ENCODE data around the gene SLC4A8. TPM values are rescaled to one million over a fixed set of nuclear protein-coding genes. Genes with fewer than 3 reads are reported as not detected.

The SLC4A8 gene
- total RNA-seq, 1 donor from 2014 or later: 0.74 TPM

- H3K27ac ChIP-seq: no peak overlapping the region
- peaks cover 9% of the 10 kb centered on the region for H3K4me1 ChIP-seq
- no peak for TF ChIP-seq POLR2AphosphoS5 (IDR thresholded peaks at IDR 0.05; ENCODE audit: insufficient read depth in 1 of 2, low read depth in 1 of 2)
- no peak for TF ChIP-seq POLR2A (IDR thresholded peaks at IDR 0.05)
- TF ChIP-seq CTCF (IDR thresholded peaks at IDR 0.05): no peak
- intact Hi-C loops (cut with DNase I): no loop called here
- H3K4me3 ChIP-seq: no peak overlapping the region
- DNase-seq (ENCODE audit: extremely low spot score in 2 of 2): no peak
- H3K27me3 ChIP-seq: no peaks in the 10 kb centered on the region
- no peaks in the 10 kb centered on the region for H3K36me3 ChIP-seq
- H3K9me3 ChIP-seq: no peaks in the 10 kb centered on the region
Measured at GRCh38 chr12:51403159-51403558, 21.5 kb upstream of the SLC4A8 start.

- no peak for DNase-seq (ENCODE audit: extremely low spot score in 2 of 2)
- H3K4me1 ChIP-seq: peaks cover 9% of the 10 kb centered on the region
- no peak overlapping the region for H3K27ac ChIP-seq
- no peak overlapping the region for H3K4me3 ChIP-seq
- TF ChIP-seq CTCF (IDR thresholded peaks at IDR 0.05): no peak
- no peaks in the 10 kb centered on the region for H3K9me3 ChIP-seq
- H3K36me3 ChIP-seq: no peaks in the 10 kb centered on the region
- intact Hi-C loops (cut with DNase I): no loop called here
- no peaks in the 10 kb centered on the region for H3K27me3 ChIP-seq
Measured at GRCh38 chr12:51403681-51404136, 20.9 kb upstream of the SLC4A8 start.

GRCh38 chr12:51404627-51405026, 20.0 kb upstream of the SLC4A8 start:
- no peak for DNase-seq (ENCODE audit: extremely low spot score in 2 of 2)
- Histone ChIP-seq H3K4me1 (peaks cover 4% of the 10 kb centered on the region), H3K4me3 (no peak overlapping the region), H3K27me3 (no peaks in the 10 kb centered on the region), H3K9me3 (no peaks in the 10 kb centered on the region), H3K27ac (no peak overlapping the region), H3K36me3 (no peaks in the 10 kb centered on the region)
- intact Hi-C loops (cut with DNase I): no loop called here
- TF ChIP-seq POLR2A (IDR thresholded peaks at IDR 0.05): no peak
- no peak for TF ChIP-seq CTCF (IDR thresholded peaks at IDR 0.05)
- no peak for TF ChIP-seq POLR2AphosphoS5 (IDR thresholded peaks at IDR 0.05; ENCODE audit: insufficient read depth in 1 of 2, low read depth in 1 of 2)

- intact Hi-C loops (cut with DNase I): no loop called here
Measured at GRCh38 chr12:51405801-51406207, 18.8 kb upstream of the SLC4A8 start.

GRCh38 chr12:51406290-51406689, 18.3 kb upstream of the SLC4A8 start:
- intact Hi-C loops (cut with DNase I): no loop called here
- Histone ChIP-seq H3K4me3 (no peak overlapping the region), H3K27ac (no peak overlapping the region), H3K27me3 (no peaks in the 10 kb centered on the region), H3K36me3 (no peaks in the 10 kb centered on the region), H3K4me1 (no peaks in the 10 kb centered on the region), H3K9me3 (no peaks in the 10 kb centered on the region)
- DNase-seq (ENCODE audit: extremely low spot score in 2 of 2): no peak
- no peak for TF ChIP-seq CTCF (IDR thresholded peaks at IDR 0.05)
- no peak for TF ChIP-seq POLR2A (IDR thresholded peaks at IDR 0.05)
- no peak for TF ChIP-seq POLR2AphosphoS5 (IDR thresholded peaks at IDR 0.05; ENCODE audit: insufficient read depth in 1 of 2, low read depth in 1 of 2)

More at GRCh38 chr12:51405801-51406207, 18.8 kb upstream of the SLC4A8 start:
- Histone ChIP-seq H3K27ac (no peak overlapping the region), H3K9me3 (no peaks in the 10 kb centered on the region), H3K27me3 (no peaks in the 10 kb centered on the region), H3K4me1 (no peaks in the 10 kb centered on the region), H3K36me3 (no peaks in the 10 kb centered on the region), H3K4me3 (no peak overlapping the region)
- no peak for TF ChIP-seq CTCF (IDR thresholded peaks at IDR 0.05)
- no peak for TF ChIP-seq POLR2A (IDR thresholded peaks at IDR 0.05)
- TF ChIP-seq POLR2AphosphoS5 (IDR thresholded peaks at IDR 0.05; ENCODE audit: insufficient read depth in 1 of 2, low read depth in 1 of 2): no peak
- no peak for DNase-seq (ENCODE audit: extremely low spot score in 2 of 2)
